SK-N-MC (cell line): ENCODE measurements around the gene NCSTN.

Source experiments
- DNase-seq: peaks from one replicate; pipeline ENCODE4 v3.0.0-alpha.2; 2011; ENCODE audit warnings: low read depth, low spot score
- H3K27ac ChIP-seq: fragments of 200-600 bp; sonication (generic); 2 replicates; pipeline ENCODE4 v1.5.1; 2016; ENCODE audit warnings: mixed run types
- H3K36me3 ChIP-seq: fragments of 200-600 bp; sonication (generic); 2 replicates; pipeline ENCODE4 v1.6.1; 2017; ENCODE audit warnings: antibody characterized with exemption, low read length, mixed read lengths; ENCODE audit not compliant: insufficient read depth
- H3K4me3 ChIP-seq: fragments of 200-600 bp; sonication (generic); 2 replicates; pipeline ENCODE4 v1.5.1; 2016
- H3K9ac ChIP-seq: fragments of 200-600 bp; sonication (generic); 2 replicates; pipeline ENCODE4 v1.8.0; 2017; ENCODE audit warnings: mixed run types, mixed read lengths; ENCODE audit not compliant: insufficient read length
- H3K9me3 ChIP-seq: fragments of 200-600 bp; sonication (generic); 2 replicates; pipeline ENCODE4 v1.6.1; 2017; ENCODE audit warnings: low read depth, mild to moderate bottlenecking, antibody characterized with exemption, low read length, moderate library complexity, mixed read lengths
- EZH2 ChIP-seq: fragments of 200-600 bp; sonication (generic); IDR thresholded peaks from one replicate; pipeline ENCODE4 v1.6.1; 2017; ENCODE audit warnings: antibody characterized with exemption
- FOXP2 ChIP-seq: optimal IDR thresholded peaks from 2 replicates; pipeline ENCODE3; 2011; ENCODE audit warnings: mild to moderate bottlenecking, moderate library complexity; ENCODE audit not compliant: insufficient read depth; ENCODE audit errors: extremely low read length, control extremely low read depth
- POLR2AphosphoS5 ChIP-seq: IDR thresholded peaks from 2 replicates; pipeline ENCODE4 v1.6.1; 2012; ENCODE audit warnings: mild to moderate bottlenecking, low read depth, low read length, borderline replicate concordance

NCSTN gene

GRCh38 chr1:160398823-160399222 is 55.6 kb downstream of the NCSTN start:
- Histone ChIP-seq H3K27ac (no peak overlapping the region), H3K4me3 (no peak overlapping the region), H3K9ac (no peak overlapping the region), H3K9me3 (no peaks in the 10 kb centered on the region), H3K36me3 (no peaks in the 10 kb centered on the region)
- TF ChIP-seq FOXP2, result no peak
- no peak for TF ChIP-seq POLR2AphosphoS5
- no peak for TF ChIP-seq EZH2
- DNase-seq, result no peak

- H3K9ac ChIP-seq, result peak overlapping the region; percentile 88
- 0 out of 2 replicates have a peak overlapping the region, but pooled peaks have one; percentile 57 for H3K27ac ChIP-seq
- no peak for DNase-seq
- no peaks in the 10 kb centered on the region for H3K9me3 ChIP-seq
- TF ChIP-seq FOXP2 (no peak), POLR2AphosphoS5 (no peak), EZH2 (no peak)
- H3K4me3 ChIP-seq, result peak overlapping the region; percentile 88
- no peaks in the 10 kb centered on the region for H3K36me3 ChIP-seq
Measured at GRCh38 chr1:160399544-160400222, 56.5 kb downstream of the NCSTN start.

- Histone ChIP-seq H3K9ac (peak within 1 kb of the TSS; percentile 89), H3K27ac (0 out of 2 replicates have a peak within 1 kb of the TSS, but pooled peaks have one; percentile 57)
- TF ChIP-seq POLR2AphosphoS5 (peak; percentile 73), FOXP2 (no peak)
Measured at GRCh38 chr1:160400223-160400645, 57.1 kb downstream of the NCSTN start, which contains the start of gene VANGL2. VANGL2 (plus strand) TSS chr1:160400564; CDS start chr1:160415838, 15,274 bp downstream.

GRCh38 chr1:160400646-160401486 is 57.7 kb downstream of the NCSTN start:
- H3K9me3 ChIP-seq, result no peaks in the 10 kb centered on the region
- 0 out of 2 replicates have a peak overlapping the region, but pooled peaks have one; percentile 34 for H3K27ac ChIP-seq
- peak overlapping the region; percentile 88 for H3K4me3 ChIP-seq
- H3K9ac ChIP-seq, result peak overlapping the region; percentile 89
- no peaks in the 10 kb centered on the region for H3K36me3 ChIP-seq
- no peak for DNase-seq
- TF ChIP-seq EZH2, result no peak
- TF ChIP-seq FOXP2, result no peak
- no peak for TF ChIP-seq POLR2AphosphoS5

More at GRCh38 chr1:160400223-160400645, 57.1 kb downstream of the NCSTN start, which contains the start of gene VANGL2:
- Histone ChIP-seq H3K9me3 (no peaks in the 10 kb centered on the region), H3K36me3 (no peaks in the 10 kb centered on the region), H3K4me3 (peak within 1 kb of the TSS; percentile 88)
- no peak for DNase-seq

GRCh38 chr1:160401487-160401805 is 58.3 kb downstream of the NCSTN start:
- Histone ChIP-seq H3K36me3 (no peaks in the 10 kb centered on the region), H3K9me3 (no peaks in the 10 kb centered on the region), H3K4me3 (peak overlapping the region; percentile 88), H3K9ac (peak overlapping the region; percentile 89), H3K27ac (no peak overlapping the region)
- TF ChIP-seq EZH2 (no peak), FOXP2 (no peak), POLR2AphosphoS5 (no peak)
- no peak for DNase-seq

- Histone ChIP-seq H3K9ac (no peak overlapping the region), H3K36me3 (no peaks in the 10 kb centered on the region), H3K4me3 (peak overlapping the region; percentile 88; the same call in 1 of the 2 replicates), H3K27ac (no peak overlapping the region), H3K9me3 (no peaks in the 10 kb centered on the region)
- TF ChIP-seq EZH2 (no peak), FOXP2 (no peak), POLR2AphosphoS5 (no peak)
- DNase-seq, result no peak
Measured at GRCh38 chr1:160402001-160402795, 59.0 kb downstream of the NCSTN start.

GRCh38 chr1:160403244-160403643 is 60.1 kb downstream of the NCSTN start:
- no peak overlapping the region for H3K27ac ChIP-seq
- H3K36me3 ChIP-seq, result no peaks in the 10 kb centered on the region
- no peak for TF ChIP-seq POLR2AphosphoS5
- H3K9ac ChIP-seq, result no peak overlapping the region
- H3K4me3 ChIP-seq, result no peak overlapping the region
- no peak for DNase-seq
- H3K9me3 ChIP-seq, result no peaks in the 10 kb centered on the region

GRCh38 chr1:160404094-160404493 is 60.9 kb downstream of the NCSTN start:
- TF ChIP-seq EZH2 (no peak), FOXP2 (no peak), POLR2AphosphoS5 (no peak)
- no peak for DNase-seq
- H3K9ac ChIP-seq, result no peak overlapping the region
- H3K27ac ChIP-seq, result no peak overlapping the region
- H3K9me3 ChIP-seq, result no peaks in the 10 kb centered on the region
- H3K36me3 ChIP-seq, result no peaks in the 10 kb centered on the region
- H3K4me3 ChIP-seq, result no peak overlapping the region
